IPS-15b (cell line): ENCODE measurements around the gene SKAP1.

Source experiments
- H3K27me3 ChIP-seq: one replicate; pipeline ENCODE4 v1.6.1; 2013; ENCODE audit warnings: low read length; ENCODE audit not compliant: control insufficient read depth, insufficient read depth
- H3K36me3 ChIP-seq: one replicate; pipeline ENCODE4 v1.6.1; 2013; ENCODE audit warnings: low read length; ENCODE audit not compliant: control insufficient read depth, insufficient read depth
- H3K4me1 ChIP-seq: one replicate; pipeline ENCODE4 v1.6.1; 2013; ENCODE audit warnings: mild to moderate bottlenecking, low read length; ENCODE audit not compliant: control insufficient read depth, insufficient read depth
- H3K4me3 ChIP-seq: one replicate; pipeline ENCODE4 v1.5.1; 2013; ENCODE audit warnings: low read depth, low read length
- H3K9ac ChIP-seq: one replicate; pipeline ENCODE4 v1.6.1; 2013; ENCODE audit warnings: low read depth, mild to moderate bottlenecking, low read length
- H3K9me3 ChIP-seq: one replicate; pipeline ENCODE4 v1.6.1; 2013; ENCODE audit warnings: mild to moderate bottlenecking, low read length; ENCODE audit not compliant: control insufficient read depth, insufficient read depth

SKAP1 gene

DNA sequence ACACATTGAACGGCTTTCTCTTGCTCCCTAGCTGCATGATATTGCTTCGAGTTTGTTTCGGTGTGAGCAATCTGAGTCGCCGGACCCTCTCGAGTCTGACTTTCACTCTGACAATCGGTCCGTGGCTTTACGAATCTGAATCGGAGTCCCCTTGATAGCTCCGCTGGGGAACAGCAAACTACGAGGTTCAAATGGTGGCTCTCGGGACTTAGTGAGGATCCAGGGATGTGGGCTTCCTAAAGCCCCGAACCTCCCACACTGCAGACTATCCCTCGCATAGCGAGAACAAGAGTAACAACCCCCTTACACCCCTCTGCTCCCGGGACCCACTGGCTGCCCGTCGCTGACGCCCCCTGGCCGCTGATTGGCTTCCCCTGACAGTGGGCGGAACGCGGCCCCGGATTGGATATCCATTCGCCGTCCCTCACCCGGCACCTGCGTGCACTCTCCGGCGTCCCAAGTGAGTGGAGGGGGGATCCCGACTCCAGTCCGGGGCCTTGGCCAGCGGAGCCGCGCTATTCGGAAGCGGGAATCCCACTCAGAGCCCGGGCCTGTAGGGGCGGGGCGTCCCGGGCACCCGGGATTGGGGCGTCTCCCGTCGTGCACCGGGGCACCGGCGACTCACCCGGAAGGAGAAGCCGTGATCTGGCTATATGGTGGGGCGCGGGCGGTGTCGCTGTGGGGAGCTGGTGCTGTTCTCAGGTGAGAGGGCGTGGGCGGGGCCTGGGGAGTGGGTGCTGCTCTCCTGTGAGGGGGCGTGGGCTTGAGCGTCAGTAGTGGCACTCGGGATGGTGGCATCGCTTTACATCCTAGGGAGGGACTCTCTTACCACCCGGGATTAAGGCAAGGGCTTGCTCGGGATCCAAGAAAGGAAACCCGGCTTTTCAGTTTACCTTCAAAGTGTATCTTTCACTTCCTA, 322.6 kb downstream of the SKAP1 start, which contains the start of gene SNX11:
TSS of gene SNX11 (plus strand) at position 630 of the 919 bp plus-strand sequence. CDS start 4,278 bp downstream, outside the sequence.
- peak within 1 kb of the TSS; percentile 88 for H3K9ac ChIP-seq
- H3K36me3 ChIP-seq = no peaks in the 10 kb centered on the region
- H3K27me3 ChIP-seq = no peaks in the 10 kb centered on the region
- no peaks in the 10 kb centered on the region for H3K9me3 ChIP-seq
- peak within 1 kb of the TSS; percentile 99 for H3K4me3 ChIP-seq
- no peaks in the 10 kb centered on the region for H3K4me1 ChIP-seq

DNA sequence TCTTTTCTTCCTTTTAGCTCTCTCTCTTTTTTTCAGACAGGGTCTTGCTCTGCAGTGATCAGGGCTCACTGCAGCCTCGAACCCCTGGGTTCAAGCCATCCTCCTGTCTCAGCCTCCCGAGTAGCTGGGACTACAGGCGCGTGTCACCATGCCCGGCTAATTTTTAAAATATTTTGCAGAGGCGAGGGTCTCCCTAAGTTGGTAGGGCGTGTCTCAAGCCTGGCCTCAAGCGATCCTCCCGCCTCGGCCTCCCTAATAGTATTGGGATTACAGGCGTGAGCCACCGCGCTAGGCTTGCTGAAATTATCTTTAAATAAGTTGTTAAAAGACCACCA, 323.2 kb downstream of the SKAP1 start:
- H3K9ac ChIP-seq = no peak overlapping the region
- H3K4me1 ChIP-seq = no peaks in the 10 kb centered on the region
- no peaks in the 10 kb centered on the region for H3K9me3 ChIP-seq
- H3K36me3 ChIP-seq = no peaks in the 10 kb centered on the region
- H3K27me3 ChIP-seq = no peaks in the 10 kb centered on the region
- H3K4me3 ChIP-seq = peak overlapping the region; percentile 99

DNA sequence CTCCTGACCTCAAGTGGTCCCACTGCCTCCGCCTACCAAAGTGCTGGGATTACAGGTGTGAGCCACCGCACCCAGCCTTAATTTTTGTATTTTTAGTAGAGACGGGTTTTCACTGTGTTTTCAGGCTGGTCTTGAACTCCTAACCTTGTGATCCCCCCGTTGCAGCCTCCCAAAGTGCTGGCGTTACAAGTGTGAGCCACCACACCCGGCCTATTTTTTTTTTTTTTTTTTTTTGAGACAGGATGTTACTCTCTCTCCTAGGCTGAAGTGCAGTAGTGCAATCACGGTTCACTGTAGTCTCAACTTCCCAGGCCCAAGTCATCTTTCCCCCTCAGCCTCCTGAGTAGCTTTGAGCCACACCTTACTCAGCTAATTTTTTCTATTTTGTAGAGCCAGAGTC, 325.6 kb downstream of the SKAP1 start:
- H3K9me3 ChIP-seq = no peaks in the 10 kb centered on the region
- H3K27me3 ChIP-seq = no peaks in the 10 kb centered on the region
- H3K4me1 ChIP-seq = no peaks in the 10 kb centered on the region
- no peaks in the 10 kb centered on the region for H3K36me3 ChIP-seq
- H3K4me3 ChIP-seq = no peak overlapping the region
- no peak overlapping the region for H3K9ac ChIP-seq

DNA sequence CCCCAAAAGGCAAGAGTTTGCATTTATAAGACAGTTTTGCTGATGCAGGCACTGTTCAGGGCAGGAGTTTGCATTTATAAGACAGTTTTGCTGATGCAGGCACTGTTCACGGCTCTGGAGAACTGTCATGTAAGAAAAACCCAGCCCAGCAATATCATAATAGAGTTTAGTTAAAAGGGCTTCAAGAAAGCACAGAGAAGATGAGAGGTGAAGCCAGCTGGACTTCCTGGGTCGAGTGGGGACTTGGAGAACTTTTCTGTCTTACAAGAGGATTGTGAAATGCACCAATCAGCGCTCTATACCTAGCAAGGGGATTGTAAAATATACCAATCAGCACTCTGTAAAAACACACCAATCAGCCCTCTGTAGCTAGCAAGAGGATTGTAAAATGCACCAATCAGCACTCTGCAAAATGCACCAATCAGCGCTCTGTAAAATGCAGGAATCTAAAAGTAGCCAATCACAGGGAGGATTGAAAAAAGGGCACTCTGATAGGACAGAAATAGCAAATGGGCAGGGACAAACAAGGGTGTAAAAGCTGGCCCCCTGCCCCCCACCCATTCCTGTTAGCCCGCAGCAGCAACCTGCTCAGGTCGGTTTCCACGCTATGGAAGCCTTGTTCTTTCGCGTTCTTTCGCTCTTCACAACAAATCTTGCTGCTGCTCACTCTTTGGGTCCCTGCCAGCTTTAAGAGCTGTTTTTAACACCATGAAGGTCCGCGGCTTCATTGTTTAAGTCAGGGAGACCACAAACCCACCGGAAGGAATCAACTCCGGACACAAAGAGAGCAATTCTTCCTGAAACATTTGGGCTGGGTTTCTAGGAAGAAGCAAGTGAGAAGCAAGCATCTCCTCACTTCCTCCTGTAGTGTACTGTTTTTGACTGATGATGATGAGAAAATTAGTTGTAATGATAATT, 327.0 kb downstream of the SKAP1 start:
- H3K4me3 ChIP-seq = no peak overlapping the region

DNA sequence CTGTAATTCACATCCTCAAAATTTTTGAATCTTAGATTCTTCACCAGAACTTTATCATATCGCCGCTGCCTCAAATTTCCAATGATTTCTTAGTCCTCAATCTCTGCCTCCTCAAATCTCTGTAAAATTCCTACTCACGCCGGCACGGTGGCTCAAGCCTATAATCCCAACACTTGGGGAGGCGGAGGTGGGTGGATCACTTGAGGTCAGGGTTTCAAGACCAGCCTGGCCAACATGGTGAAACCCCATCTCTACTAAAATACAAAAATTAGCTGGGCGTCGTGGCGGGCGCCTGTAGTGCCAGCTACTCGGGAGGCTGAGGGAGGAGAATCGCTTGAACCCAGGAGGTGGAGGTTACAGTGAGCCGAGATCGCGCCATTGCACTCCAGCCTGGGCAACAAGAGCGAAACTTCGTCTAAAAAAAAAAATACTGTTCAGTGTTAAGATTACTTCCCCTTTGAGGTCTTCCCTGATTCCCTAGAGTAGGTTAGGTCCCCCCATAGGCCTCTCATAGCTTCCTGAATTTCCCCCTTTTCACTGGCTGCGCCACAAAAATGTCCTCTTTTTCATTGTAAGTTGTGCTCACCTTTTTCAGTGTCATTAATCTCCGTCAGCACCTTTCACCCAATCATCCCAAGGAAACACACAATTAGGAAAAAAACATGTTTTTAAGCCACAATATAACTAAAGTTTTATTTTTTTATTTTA, 327.8 kb downstream of the SKAP1 start:
- Histone ChIP-seq H3K4me3 (no peak overlapping the region), H3K9ac (no peak overlapping the region), H3K27me3 (no peaks in the 10 kb centered on the region), H3K9me3 (no peaks in the 10 kb centered on the region), H3K36me3 (no peaks in the 10 kb centered on the region), H3K4me1 (no peaks in the 10 kb centered on the region)

More for the DNA sequence above, 327.0 kb downstream of the SKAP1 start:
- H3K27me3 ChIP-seq = no peaks in the 10 kb centered on the region
- H3K36me3 ChIP-seq = no peaks in the 10 kb centered on the region
- H3K4me1 ChIP-seq = no peaks in the 10 kb centered on the region
- no peaks in the 10 kb centered on the region for H3K9me3 ChIP-seq
- no peak overlapping the region for H3K9ac ChIP-seq

DNA sequence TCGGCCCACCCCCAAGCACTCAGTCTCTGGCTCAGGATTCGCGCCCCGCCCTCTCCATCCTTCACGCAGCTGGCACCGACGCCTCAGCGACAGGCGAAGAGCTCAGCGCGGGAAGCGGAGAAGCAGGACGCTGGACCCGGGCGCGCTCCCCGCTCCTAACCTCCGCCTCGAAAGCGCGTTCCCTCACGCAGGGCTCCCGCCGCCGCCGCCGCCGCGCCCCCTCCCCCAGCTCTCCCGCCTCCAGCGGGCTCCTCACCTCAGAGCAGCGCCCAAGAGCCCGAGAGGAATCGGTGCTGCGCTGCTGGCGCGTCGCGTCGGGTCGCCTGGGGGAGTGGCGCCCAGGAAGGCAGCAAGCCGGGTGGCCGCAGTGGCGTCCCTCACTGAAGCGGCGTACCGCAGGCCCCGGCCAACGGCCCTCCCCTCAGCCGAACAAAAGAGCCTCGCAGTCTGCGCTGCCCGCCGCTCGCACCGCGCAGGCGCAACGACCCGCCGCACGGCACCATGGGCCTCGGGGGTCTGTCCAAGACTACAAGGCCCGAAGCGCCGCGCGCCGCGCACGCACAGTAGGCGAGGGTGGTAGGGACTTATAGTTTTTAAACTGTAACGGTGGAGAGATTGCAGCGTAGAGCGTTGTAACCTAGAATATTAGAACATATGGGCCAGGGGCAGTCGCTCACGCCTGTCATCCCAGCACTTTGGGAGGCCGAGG, 328.8 kb downstream of the SKAP1 start, which contains the start of gene CBX1:
TSS of gene CBX1 (minus strand) at position 467 of the 709 bp plus-strand sequence. CDS start 24,474 bp downstream, outside the sequence.
- H3K4me3 ChIP-seq = peak within 1 kb of the TSS; percentile 93
- no peaks in the 10 kb centered on the region for H3K9me3 ChIP-seq
- peak within 1 kb of the TSS; percentile 76 for H3K9ac ChIP-seq
- no peaks in the 10 kb centered on the region for H3K36me3 ChIP-seq
- no peaks in the 10 kb centered on the region for H3K27me3 ChIP-seq
- H3K4me1 ChIP-seq = no peaks in the 10 kb centered on the region

DNA sequence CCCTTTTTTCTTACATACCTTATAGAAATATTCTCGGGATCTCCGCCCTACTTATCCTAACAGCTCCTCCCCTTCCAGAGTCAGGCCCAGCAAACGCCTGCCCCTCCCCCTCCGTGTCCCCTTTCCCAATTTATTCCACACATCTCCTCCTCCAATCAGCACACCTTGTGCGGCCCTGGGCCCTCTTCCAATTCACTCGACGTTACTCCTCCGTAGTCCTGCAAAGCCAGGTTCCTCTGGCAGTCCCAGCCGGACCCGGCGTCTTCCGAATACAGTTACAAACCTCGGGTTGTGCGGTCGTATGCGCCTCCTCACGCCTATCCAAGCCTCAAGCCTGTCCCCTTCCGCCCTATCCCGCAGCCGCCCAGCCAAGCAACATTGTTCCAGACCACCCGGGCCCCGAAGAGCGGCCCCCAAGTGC, 329.4 kb downstream of the SKAP1 start:
- Histone ChIP-seq H3K9me3 (no peaks in the 10 kb centered on the region), H3K9ac (peak overlapping the region; percentile 76), H3K36me3 (no peaks in the 10 kb centered on the region), H3K27me3 (no peaks in the 10 kb centered on the region), H3K4me3 (peak overlapping the region; percentile 93), H3K4me1 (no peaks in the 10 kb centered on the region)

DNA sequence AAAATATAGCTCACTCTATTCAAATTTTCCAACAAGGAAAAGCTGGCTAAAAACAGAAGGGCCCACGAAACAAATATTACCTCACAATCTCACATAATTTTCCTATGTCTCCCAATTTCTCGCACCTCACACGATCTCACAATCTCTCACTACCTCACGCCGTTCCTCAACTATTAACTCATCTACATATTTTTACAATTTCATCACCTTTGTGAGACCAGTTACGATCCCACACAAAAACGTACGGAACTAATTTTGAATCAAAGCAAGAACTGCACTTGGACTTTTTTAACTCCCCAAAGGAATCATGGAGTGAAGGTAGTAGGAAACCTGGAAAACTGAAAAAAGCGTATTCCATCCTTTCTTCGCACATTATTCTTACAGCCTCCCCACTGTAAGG, 329.9 kb downstream of the SKAP1 start:
- Histone ChIP-seq H3K27me3 (no peaks in the 10 kb centered on the region), H3K4me1 (no peaks in the 10 kb centered on the region), H3K9ac (peak overlapping the region; percentile 29), H3K36me3 (no peaks in the 10 kb centered on the region), H3K9me3 (no peaks in the 10 kb centered on the region), H3K4me3 (peak overlapping the region; percentile 93)

DNA sequence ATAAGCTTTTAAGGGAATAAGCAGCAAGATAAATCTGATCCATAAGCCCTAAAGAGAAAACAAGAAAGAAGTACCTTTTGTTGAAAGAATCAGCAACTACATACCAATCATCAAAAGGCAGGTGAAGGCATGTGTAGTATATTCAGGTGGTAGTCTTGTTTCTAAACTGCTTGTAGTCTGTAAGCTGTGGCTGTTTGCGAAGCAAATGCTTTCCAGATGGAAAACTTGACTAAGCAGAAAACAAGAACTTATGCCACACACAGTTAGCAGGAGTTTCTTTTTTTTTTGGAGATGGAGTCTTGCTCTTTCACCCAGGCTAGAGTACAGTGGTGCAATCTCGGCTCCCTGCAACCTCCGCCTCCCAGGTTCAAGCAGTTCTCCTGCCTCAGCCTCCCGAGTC, 334.4 kb downstream of the SKAP1 start:
- no peak overlapping the region for H3K9ac ChIP-seq
- no peaks in the 10 kb centered on the region for H3K36me3 ChIP-seq
- no peak overlapping the region for H3K4me3 ChIP-seq
- no peaks in the 10 kb centered on the region for H3K27me3 ChIP-seq
- H3K4me1 ChIP-seq = no peaks in the 10 kb centered on the region
- no peaks in the 10 kb centered on the region for H3K9me3 ChIP-seq

DNA sequence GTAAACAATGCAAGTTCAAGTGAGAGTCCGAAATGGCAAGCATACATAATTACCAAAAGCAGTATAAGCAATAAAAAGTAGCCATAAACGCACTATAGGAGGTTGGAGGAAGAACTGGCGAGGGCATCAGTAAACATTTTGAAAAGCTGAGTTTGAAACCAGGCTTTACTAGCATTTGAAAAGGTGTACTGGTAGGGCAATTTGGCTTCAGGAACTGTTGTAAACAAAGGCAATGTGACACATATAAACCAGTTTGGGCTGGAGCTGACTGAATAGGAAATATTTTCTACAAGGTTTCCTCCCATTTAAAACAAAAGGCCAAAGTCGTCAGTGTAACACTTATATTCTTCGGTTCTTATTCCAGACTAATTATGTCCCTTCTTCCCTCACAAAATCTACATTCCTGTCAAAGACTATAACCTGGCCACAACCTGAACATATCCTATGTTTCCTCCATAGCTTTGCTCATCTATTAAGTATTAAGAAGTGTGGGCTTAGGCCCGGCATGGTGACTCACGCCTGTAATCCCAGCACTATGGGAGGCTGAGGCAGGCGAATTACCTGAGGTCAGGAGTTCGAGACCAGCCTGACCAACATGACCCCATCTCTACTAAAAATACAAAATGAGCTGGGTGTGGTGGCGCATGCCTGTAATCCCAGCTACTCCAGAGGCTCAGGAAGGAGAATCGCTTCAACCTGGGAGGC, 336.5 kb downstream of the SKAP1 start:
- no peak overlapping the region for H3K9ac ChIP-seq
- no peak overlapping the region for H3K4me3 ChIP-seq
- no peaks in the 10 kb centered on the region for H3K36me3 ChIP-seq
- H3K27me3 ChIP-seq = no peaks in the 10 kb centered on the region
- no peaks in the 10 kb centered on the region for H3K9me3 ChIP-seq
- no peaks in the 10 kb centered on the region for H3K4me1 ChIP-seq
